Retina (tissue), 1 donor: ENCODE results near the gene TWIST2.

Experiments
- DNase-seq: peaks from one replicate; pipeline ENCODE4 v3.0.0-alpha.2; 2016

The TWIST2 gene

GRCh38 chr2:238943338-238944067 is 95.6 kb downstream of the TWIST2 start:
- DNase-seq: no peak

GRCh38 chr2:238945433-238946150 is 97.7 kb downstream of the TWIST2 start:
- DNase-seq: no peak

- no peak for DNase-seq
Observed at GRCh38 chr2:238946318-238947242, 98.7 kb downstream of the TWIST2 start.

- no peak for DNase-seq
Observed at GRCh38 chr2:238947243-238947760, 99.4 kb downstream of the TWIST2 start.

GRCh38 chr2:238947920-238948710 is 100.2 kb downstream of the TWIST2 start:
- no peak for DNase-seq

GRCh38 chr2:238948765-238949641 is 101.1 kb downstream of the TWIST2 start:
- no peak for DNase-seq

GRCh38 chr2:238949710-238950345 is 101.9 kb downstream of the TWIST2 start:
- no peak for DNase-seq

- DNase-seq: no peak
Observed at GRCh38 chr2:238950551-238950950, 102.7 kb downstream of the TWIST2 start.

- no peak for DNase-seq
Observed at GRCh38 chr2:238952261-238952919, 104.5 kb downstream of the TWIST2 start.

GRCh38 chr2:238954841-238955591 is 107.1 kb downstream of the TWIST2 start:
- DNase-seq: no peak

GRCh38 chr2:238955648-238956531 is 108.0 kb downstream of the TWIST2 start:
- DNase-seq: no peak

- DNase-seq: no peak
Observed at GRCh38 chr2:238956676-238957075, 108.8 kb downstream of the TWIST2 start.
